Keratinocyte (primary cell): ENCODE data around the gene LBP. TPM values are rescaled to one million over a fixed set of nuclear protein-coding genes. Genes with fewer than 3 reads are reported as not detected.

ENCODE experiments used
- DNase-seq: peaks from one replicate; pipeline ENCODE4 v3.0.0-alpha.2; 2011; ENCODE audit warnings: low read depth, missing footprints, low spot score
- FAIRE-seq: peaks from 2 replicates; lab custom pipeline; 2011; peaks lifted over from hg19 to GRCh38; lab: Jason Lieb, UNC
- H2AFZ ChIP-seq: 2 replicates; pipeline ENCODE4 v1.6.0; 2012; ENCODE audit warnings: low read length, control low read depth, inconsistent platforms; ENCODE audit not compliant: control insufficient read depth
- H3K27ac ChIP-seq: 2 replicates; pipeline ENCODE4 v1.5.1; 2011; ENCODE audit warnings: low read length; ENCODE audit not compliant: control insufficient read depth, insufficient read depth
- H3K27me3 ChIP-seq: 3 replicates; pipeline ENCODE4 v1.6.0; 2011; ENCODE audit warnings: low read length; ENCODE audit not compliant: control insufficient read depth, insufficient read depth; ENCODE audit errors: extremely low read depth
- H3K36me3 ChIP-seq, 2 experiments: 2 replicates in 1 of 2; 3 replicates in 1 of 2; pipeline ENCODE4 v1.5.1; 2011; ENCODE audit warnings: low read length in 2 of 2, mild to moderate bottlenecking in 1 of 2; ENCODE audit not compliant: control insufficient read depth in 2 of 2, insufficient read depth in 2 of 2; ENCODE audit errors: extremely low read depth in 1 of 2
- H3K4me1 ChIP-seq: 3 replicates; pipeline ENCODE4 v1.5.1; 2011; ENCODE audit warnings: low read length; ENCODE audit not compliant: control insufficient read depth, insufficient read depth; ENCODE audit errors: extremely low read depth
- H3K4me2 ChIP-seq: 3 replicates; pipeline ENCODE4 v1.6.0; 2011; ENCODE audit warnings: low read depth, low read length; ENCODE audit not compliant: control insufficient read depth, insufficient read depth; ENCODE audit errors: extremely low read depth
- H3K4me3 ChIP-seq, 3 experiments: fragments of 200-600 bp in 1 of 3; sonication (generic) in 1 of 3; 2 replicates in 2 of 3; 3 replicates in 1 of 3; pipeline ENCODE4 v1.5.1; 2011 to 2016; ENCODE audit warnings: low read length in 3 of 3, mild to moderate bottlenecking in 3 of 3, control low read depth in 2 of 3, inconsistent platforms in 1 of 3, low read depth in 1 of 3, mixed read lengths in 1 of 3, mixed run types in 1 of 3, moderate library complexity in 1 of 3; ENCODE audit not compliant: control insufficient read depth in 2 of 3, insufficient read depth in 2 of 3; ENCODE audit errors: extremely low read depth in 1 of 3
- H3K79me2 ChIP-seq: 2 replicates; pipeline ENCODE4 v1.6.0; 2012; ENCODE audit warnings: low read length; ENCODE audit not compliant: control insufficient read depth, insufficient read depth
- H3K9ac ChIP-seq: 3 replicates; pipeline ENCODE4 v1.6.0; 2011; ENCODE audit warnings: low read length; ENCODE audit not compliant: control insufficient read depth, insufficient read depth; ENCODE audit errors: extremely low read depth
- H3K9me1 ChIP-seq: 3 replicates; pipeline ENCODE4 v1.6.0; 2011; ENCODE audit warnings: low read length; ENCODE audit not compliant: control insufficient read depth, insufficient read depth; ENCODE audit errors: extremely low read depth
- H3K9me3 ChIP-seq: 2 replicates; pipeline ENCODE4 v1.5.1; 2012; ENCODE audit warnings: low read depth, low read length; ENCODE audit not compliant: control insufficient read depth
- H4K20me1 ChIP-seq: 3 replicates; pipeline ENCODE4 v1.6.0; 2011; ENCODE audit warnings: low read length; ENCODE audit not compliant: control insufficient read depth, insufficient read depth; ENCODE audit errors: extremely low read depth
- EZH2 ChIP-seq: IDR thresholded peaks from one replicate; pipeline ENCODE4 v1.6.1; 2012; ENCODE audit warnings: inconsistent platforms, mild to moderate bottlenecking, low read length, moderate library complexity
- dilution Hi-C: fragments of 300-500 bp; cut with MboI; formaldehyde crosslinking; loops from one replicate; pipeline ENCODE4 v1.7.0; 2020; ENCODE audit warnings: low sequenced_read_pairs; ENCODE audit not compliant: extremely low pct_ligation_motif_present
- polyA plus RNA-seq, 5 experiments: library from polyadenylated mRNA; depleted of rRNA in 3 of 5; stranded (reverse) in 3 of 5; stranded (forward) in 1 of 5; unstranded in 1 of 5; fragments of >200 nt; gene quantifications; 1 replicate in 1 of 5; 2 replicates in 3 of 5; 3 replicates in 1 of 5; pipeline versions ENCODE4 v1.2.1 to v1.2.3, GENCODE V29; 2011 to 2012; ENCODE audit warnings: missing spikeins in 2 of 5, low read depth in 1 of 5, low replicate concordance in 1 of 5
- TF ChIP-seq, protein P1 (sequence below), 3 experiments: IDR thresholded peaks in 1 of 3; conservative IDR thresholded peaks in 1 of 3; optimal IDR thresholded peaks in 1 of 3; 2 replicates in 2 of 3; 3 replicates in 1 of 3; pipeline versions ENCODE3 to v1.5.1; 2011; ENCODE audit warnings: low read length in 3 of 3, mild to moderate bottlenecking in 3 of 3, moderate library complexity in 2 of 3, control low read depth in 1 of 3, inconsistent platforms in 1 of 3; ENCODE audit not compliant: insufficient read depth in 2 of 3; ENCODE audit errors: extremely low read depth in 1 of 3

Gene LBP
- polyA plus RNA-seq, 1 donor (not counting 4 experiments of a cell fraction or from before 2014, with no cell fraction given), result not detected

- DNase-seq (no peak), FAIRE-seq (no peak)
- H3K4me2 ChIP-seq, result no peak overlapping the region
- no peaks in the 10 kb centered on the region for H3K36me3 ChIP-seq
- no peaks in the 10 kb centered on the region for H3K9me1 ChIP-seq
- no peak overlapping the region for H3K9ac ChIP-seq
- no peaks in the 10 kb centered on the region for H4K20me1 ChIP-seq
- no peaks in the 10 kb centered on the region for H3K4me1 ChIP-seq
- dilution Hi-C loops, result no loop called here
- no peak overlapping the region for H3K27ac ChIP-seq
- H3K4me3 ChIP-seq, result no peak overlapping the region
- H3K9me3 ChIP-seq, result no peaks in the 10 kb centered on the region
- no peak for TF ChIP-seq EZH2
- TF ChIP-seq, protein P1, sequence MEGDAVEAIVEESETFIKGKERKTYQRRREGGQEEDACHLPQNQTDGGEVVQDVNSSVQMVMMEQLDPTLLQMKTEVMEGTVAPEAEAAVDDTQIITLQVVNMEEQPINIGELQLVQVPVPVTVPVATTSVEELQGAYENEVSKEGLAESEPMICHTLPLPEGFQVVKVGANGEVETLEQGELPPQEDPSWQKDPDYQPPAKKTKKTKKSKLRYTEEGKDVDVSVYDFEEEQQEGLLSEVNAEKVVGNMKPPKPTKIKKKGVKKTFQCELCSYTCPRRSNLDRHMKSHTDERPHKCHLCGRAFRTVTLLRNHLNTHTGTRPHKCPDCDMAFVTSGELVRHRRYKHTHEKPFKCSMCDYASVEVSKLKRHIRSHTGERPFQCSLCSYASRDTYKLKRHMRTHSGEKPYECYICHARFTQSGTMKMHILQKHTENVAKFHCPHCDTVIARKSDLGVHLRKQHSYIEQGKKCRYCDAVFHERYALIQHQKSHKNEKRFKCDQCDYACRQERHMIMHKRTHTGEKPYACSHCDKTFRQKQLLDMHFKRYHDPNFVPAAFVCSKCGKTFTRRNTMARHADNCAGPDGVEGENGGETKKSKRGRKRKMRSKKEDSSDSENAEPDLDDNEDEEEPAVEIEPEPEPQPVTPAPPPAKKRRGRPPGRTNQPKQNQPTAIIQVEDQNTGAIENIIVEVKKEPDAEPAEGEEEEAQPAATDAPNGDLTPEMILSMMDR (optimal IDR thresholded peaks at IDR 0.05 in 1 of 3, IDR thresholded peaks at IDR 0.05 in 1 of 3, conservative IDR thresholded peaks at IDR 0.05 in 1 of 3; ENCODE audit: extremely low read depth in 1 of 3, insufficient read depth in 2 of 3, low read length in 3 of 3), result no peak
- no peaks in the 10 kb centered on the region for H3K79me2 ChIP-seq
- H2AFZ ChIP-seq, result no peak overlapping the region
- H3K27me3 ChIP-seq, result peaks cover 17% of the 10 kb centered on the region
These were observed 26.5 kb downstream of the LBP start for GRCh38 chr20:38372806-38373205.

DNA sequence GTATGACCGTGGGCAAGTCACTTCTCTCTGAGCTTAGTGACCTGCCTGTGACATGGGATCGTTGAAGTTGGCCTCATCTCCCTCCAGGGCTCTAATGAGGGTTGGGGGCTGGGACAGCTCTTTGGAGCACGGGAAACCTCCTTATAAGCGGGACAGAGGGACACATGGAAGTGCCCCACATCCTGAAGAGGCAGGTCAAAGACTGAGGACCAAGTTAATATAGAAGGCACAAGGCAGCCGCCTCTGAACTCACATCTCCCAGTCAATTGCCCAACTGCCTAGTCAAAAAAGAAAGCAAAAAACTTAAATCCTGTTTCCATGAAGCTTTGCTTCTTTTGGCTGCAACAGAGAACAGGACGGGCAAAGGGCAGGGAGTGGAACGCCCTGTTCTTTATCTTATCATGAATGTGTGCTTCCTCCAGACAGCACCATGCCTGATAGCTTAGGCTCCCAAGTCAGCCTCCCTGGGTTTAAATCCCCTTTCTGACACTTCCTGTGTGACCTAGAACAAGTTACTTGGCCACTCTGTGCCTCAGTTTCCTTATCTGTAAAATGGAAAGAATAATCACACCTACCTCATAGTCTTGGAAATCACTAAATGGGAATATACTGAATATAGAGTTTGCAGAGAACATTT, 27.1 kb downstream of the LBP start:
- Histone ChIP-seq H3K4me3 (no peak overlapping the region), H3K4me1 (no peaks in the 10 kb centered on the region), H3K4me2 (no peak overlapping the region), H3K79me2 (no peaks in the 10 kb centered on the region), H3K27me3 (peaks cover 17% of the 10 kb centered on the region), H4K20me1 (no peaks in the 10 kb centered on the region), H3K36me3 (no peaks in the 10 kb centered on the region), H3K9me1 (no peaks in the 10 kb centered on the region), H3K27ac (no peak overlapping the region), H3K9me3 (no peaks in the 10 kb centered on the region), H3K9ac (no peak overlapping the region), H2AFZ (no peak overlapping the region)
- no peak for TF ChIP-seq EZH2
- TF ChIP-seq, protein P1 (optimal IDR thresholded peaks at IDR 0.05 in 1 of 3, IDR thresholded peaks at IDR 0.05 in 1 of 3, conservative IDR thresholded peaks at IDR 0.05 in 1 of 3; ENCODE audit: extremely low read depth in 1 of 3, insufficient read depth in 2 of 3, low read length in 3 of 3), result no peak
- FAIRE-seq (no peak), DNase-seq (no peak)
- dilution Hi-C loops, result no loop called here
